NT2/D1 (cell line): ENCODE data around the gene FBLN2.

ENCODE experiments used
- SUZ12 ChIP-seq: IDR thresholded peaks from 2 replicates; pipeline ENCODE4 v1.6.1; 2011; ENCODE audit not compliant: insufficient read length, insufficient read depth; ENCODE audit errors: extremely low read depth
- YY1 ChIP-seq: IDR thresholded peaks from 2 replicates; pipeline ENCODE4 v1.6.1; 2011; ENCODE audit not compliant: insufficient read length, insufficient read depth
- ZNF274 ChIP-seq: IDR thresholded peaks from 2 replicates; pipeline ENCODE4 v1.6.1; 2011; ENCODE audit warnings: mild to moderate bottlenecking, low read depth, low read length

DNA sequence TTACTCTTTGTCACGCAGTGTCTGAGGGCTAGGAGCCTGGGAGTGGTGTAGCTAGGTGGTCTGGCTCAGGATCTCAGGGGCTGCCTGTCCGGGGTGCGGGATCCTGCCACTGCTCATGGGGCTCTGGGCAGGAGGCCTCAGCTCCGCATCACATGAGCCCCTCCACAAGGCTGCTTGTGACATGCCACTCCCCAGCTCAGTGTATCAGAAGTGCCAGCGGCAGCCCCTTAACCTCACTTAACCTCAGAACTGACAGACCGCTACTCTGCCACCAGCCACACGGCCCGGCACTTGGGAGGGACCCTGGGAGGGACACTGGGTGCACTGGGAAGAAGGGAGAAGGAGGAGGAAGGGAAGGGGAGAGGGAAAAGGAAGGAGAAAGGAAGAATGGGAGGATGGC is 87.9 kb downstream of the FBLN2 start:
- no peak for TF ChIP-seq ZNF274
- TF ChIP-seq SUZ12: no peak
- no peak for TF ChIP-seq YY1
